ENCODE data around the gene SPNS2.

DNA sequence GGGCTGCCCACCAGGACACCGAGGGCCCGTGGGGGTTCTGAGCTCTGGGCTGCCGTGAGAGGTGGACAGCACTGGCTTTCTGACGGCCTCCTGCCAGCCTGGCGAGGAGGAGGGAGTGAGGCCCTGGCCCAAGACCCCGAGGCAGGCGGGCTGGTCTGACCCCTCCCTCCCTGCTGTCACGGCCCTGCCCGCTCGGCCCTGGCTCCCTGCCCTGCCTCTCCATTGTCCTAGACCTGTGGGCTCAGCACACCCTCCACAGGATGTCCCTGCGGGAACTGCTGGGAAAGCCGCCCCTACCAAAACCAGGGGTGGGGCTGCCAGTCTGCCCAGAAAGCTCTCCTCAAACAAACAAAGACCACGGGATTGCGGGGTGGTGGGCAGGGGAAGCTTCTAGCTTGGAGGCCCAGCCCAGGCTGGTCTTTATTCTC, 20.7 kb downstream of the SPNS2 start:
- TF ChIP-seq, protein P1, sequence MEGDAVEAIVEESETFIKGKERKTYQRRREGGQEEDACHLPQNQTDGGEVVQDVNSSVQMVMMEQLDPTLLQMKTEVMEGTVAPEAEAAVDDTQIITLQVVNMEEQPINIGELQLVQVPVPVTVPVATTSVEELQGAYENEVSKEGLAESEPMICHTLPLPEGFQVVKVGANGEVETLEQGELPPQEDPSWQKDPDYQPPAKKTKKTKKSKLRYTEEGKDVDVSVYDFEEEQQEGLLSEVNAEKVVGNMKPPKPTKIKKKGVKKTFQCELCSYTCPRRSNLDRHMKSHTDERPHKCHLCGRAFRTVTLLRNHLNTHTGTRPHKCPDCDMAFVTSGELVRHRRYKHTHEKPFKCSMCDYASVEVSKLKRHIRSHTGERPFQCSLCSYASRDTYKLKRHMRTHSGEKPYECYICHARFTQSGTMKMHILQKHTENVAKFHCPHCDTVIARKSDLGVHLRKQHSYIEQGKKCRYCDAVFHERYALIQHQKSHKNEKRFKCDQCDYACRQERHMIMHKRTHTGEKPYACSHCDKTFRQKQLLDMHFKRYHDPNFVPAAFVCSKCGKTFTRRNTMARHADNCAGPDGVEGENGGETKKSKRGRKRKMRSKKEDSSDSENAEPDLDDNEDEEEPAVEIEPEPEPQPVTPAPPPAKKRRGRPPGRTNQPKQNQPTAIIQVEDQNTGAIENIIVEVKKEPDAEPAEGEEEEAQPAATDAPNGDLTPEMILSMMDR (IDR thresholded peaks at IDR 0.05), result no peak
- TF ChIP-seq POLR2AphosphoS5 (IDR thresholded peaks at IDR 0.05) (no peak), EP300 (IDR thresholded peaks at IDR 0.05) (no peak)
